GM12872 (cell line): ENCODE measurements around the gene NNAT.

Source experiments
- CTCF ChIP-seq: IDR thresholded peaks from 3 replicates; pipeline ENCODE4 v1.5.1; 2011; ENCODE audit warnings: low read depth, mild to moderate bottlenecking, low read length, moderate library complexity; ENCODE audit not compliant: insufficient read depth

The NNAT gene

GRCh38 chr20:37522260-37523011, 1.4 kb downstream of the NNAT start:
- no peak for TF ChIP-seq CTCF

- TF ChIP-seq CTCF, result no peak
These were observed 2.0 kb downstream of the NNAT start for GRCh38 chr20:37523012-37523391.

- no peak for TF ChIP-seq CTCF
These were observed 3.1 kb downstream of the NNAT start for GRCh38 chr20:37523911-37524700.

GRCh38 chr20:37524859-37525708, 4.0 kb downstream of the NNAT start:
- no peak for TF ChIP-seq CTCF

GRCh38 chr20:37525810-37526209, 4.8 kb downstream of the NNAT start:
- TF ChIP-seq CTCF, result no peak

- no peak for TF ChIP-seq CTCF
These were observed 5.3 kb downstream of the NNAT start for GRCh38 chr20:37526238-37526838.
